Fibroblast of lung (primary cell): Measurements from ENCODE around the gene SYT8. TPM values are rescaled to one million over a fixed set of nuclear protein-coding genes. Genes with fewer than 3 reads are reported as not detected.

Experiments used
- DNase-seq, 2 donors: peaks; one replicate each; pipeline versions ENCODE4 v3.0.0 to v3.0.0-alpha.2; 2010; ENCODE audit warnings: low read depth in 2 of 2
- H2AFZ ChIP-seq: 2 replicates; pipeline ENCODE4 v1.5.1; 2012; ENCODE audit warnings: low read length, control low read depth, inconsistent platforms
- H3K27ac ChIP-seq: 2 replicates; pipeline ENCODE4 v1.5.1; 2011; ENCODE audit warnings: low read length, control low read depth; ENCODE audit not compliant: insufficient read depth
- H3K27me3 ChIP-seq: 2 replicates; pipeline ENCODE4 v1.5.1; 2011; ENCODE audit warnings: mild to moderate bottlenecking, low read length; ENCODE audit not compliant: control insufficient read depth, insufficient read depth
- H3K36me3 ChIP-seq: 2 replicates; pipeline ENCODE4 v1.5.1; 2011; ENCODE audit warnings: low read length; ENCODE audit not compliant: control insufficient read depth, insufficient read depth
- H3K4me1 ChIP-seq: 2 replicates; pipeline ENCODE4 v1.5.1; 2011; ENCODE audit warnings: low read length; ENCODE audit not compliant: control insufficient read depth, insufficient read depth; ENCODE audit errors: extremely low read depth
- H3K4me2 ChIP-seq: 2 replicates; pipeline ENCODE4 v1.5.1; 2011; ENCODE audit warnings: low read length, control low read depth; ENCODE audit not compliant: insufficient read depth; ENCODE audit errors: extremely low read depth
- H3K4me3 ChIP-seq, 4 experiments: fragments of 200-600 bp in 1 of 4; sonication (generic) in 1 of 4; replicated peaks in 1 of 4; 2 replicates each; pipeline ENCODE4 v1.5.1; 2011 to 2016; ENCODE audit warnings: low read length in 4 of 4, low read depth in 3 of 4, mild to moderate bottlenecking in 3 of 4, control low read depth in 2 of 4, inconsistent platforms in 1 of 4, mixed read lengths in 1 of 4; ENCODE audit not compliant: insufficient read depth in 1 of 4; ENCODE audit errors: control extremely low read depth in 1 of 4
- H3K79me2 ChIP-seq: 2 replicates; pipeline ENCODE4 v1.5.1; 2012; ENCODE audit warnings: mild to moderate bottlenecking, low read length, inconsistent platforms; ENCODE audit not compliant: control insufficient read depth, insufficient read depth
- H3K9ac ChIP-seq: 2 replicates; pipeline ENCODE4 v1.5.1; 2011; ENCODE audit warnings: mild to moderate bottlenecking, low read length, control low read depth; ENCODE audit not compliant: insufficient read depth
- H3K9me3 ChIP-seq: 2 replicates; pipeline ENCODE4 v1.5.1; 2012; ENCODE audit warnings: low read depth, low read length; ENCODE audit not compliant: control insufficient read depth, insufficient read depth
- H4K20me1 ChIP-seq: 2 replicates; pipeline ENCODE4 v1.5.1; 2011; ENCODE audit warnings: low read length; ENCODE audit not compliant: control insufficient read depth, insufficient read depth; ENCODE audit errors: extremely low read depth
- EZH2 ChIP-seq: IDR thresholded peaks from 2 replicates; pipeline ENCODE4 v1.5.1; 2012; ENCODE audit warnings: low read length, control low read depth, mild to moderate bottlenecking; ENCODE audit errors: missing control alignments
- polyA plus RNA-seq, 2 donors: library from polyadenylated mRNA; depleted of rRNA in 1 of 2; stranded (reverse) in 1 of 2; unstranded in 1 of 2; fragments of >200 nt; gene quantifications; 2 replicates each; pipeline ENCODE4 v1.2.1, GENCODE V29; 2011 to 2012; ENCODE audit warnings: missing spikeins in 1 of 2
- total RNA-seq: library from RNA; depleted of rRNA; stranded (reverse); fragments of >200 nt; gene quantifications from 2 replicates; pipeline ENCODE4 v1.2.1, GENCODE V29; 2014
- TF ChIP-seq, protein P1 (sequence below), 2 donors: IDR thresholded peaks in 1 of 2; conservative IDR thresholded peaks in 1 of 2; 1 replicate in 1 of 2; 2 replicates in 1 of 2; pipeline ENCODE4 v1.5.1; 2011 to 2012; ENCODE audit warnings: low read length in 2 of 2, control low read depth in 1 of 2, inconsistent platforms in 1 of 2, low read depth in 1 of 2, mild to moderate bottlenecking in 1 of 2

Gene SYT8
- total and polyA plus RNA-seq, 2 donors (not counting 1 experiment from before 2014, with no cell fraction given) = not detected

DNA sequence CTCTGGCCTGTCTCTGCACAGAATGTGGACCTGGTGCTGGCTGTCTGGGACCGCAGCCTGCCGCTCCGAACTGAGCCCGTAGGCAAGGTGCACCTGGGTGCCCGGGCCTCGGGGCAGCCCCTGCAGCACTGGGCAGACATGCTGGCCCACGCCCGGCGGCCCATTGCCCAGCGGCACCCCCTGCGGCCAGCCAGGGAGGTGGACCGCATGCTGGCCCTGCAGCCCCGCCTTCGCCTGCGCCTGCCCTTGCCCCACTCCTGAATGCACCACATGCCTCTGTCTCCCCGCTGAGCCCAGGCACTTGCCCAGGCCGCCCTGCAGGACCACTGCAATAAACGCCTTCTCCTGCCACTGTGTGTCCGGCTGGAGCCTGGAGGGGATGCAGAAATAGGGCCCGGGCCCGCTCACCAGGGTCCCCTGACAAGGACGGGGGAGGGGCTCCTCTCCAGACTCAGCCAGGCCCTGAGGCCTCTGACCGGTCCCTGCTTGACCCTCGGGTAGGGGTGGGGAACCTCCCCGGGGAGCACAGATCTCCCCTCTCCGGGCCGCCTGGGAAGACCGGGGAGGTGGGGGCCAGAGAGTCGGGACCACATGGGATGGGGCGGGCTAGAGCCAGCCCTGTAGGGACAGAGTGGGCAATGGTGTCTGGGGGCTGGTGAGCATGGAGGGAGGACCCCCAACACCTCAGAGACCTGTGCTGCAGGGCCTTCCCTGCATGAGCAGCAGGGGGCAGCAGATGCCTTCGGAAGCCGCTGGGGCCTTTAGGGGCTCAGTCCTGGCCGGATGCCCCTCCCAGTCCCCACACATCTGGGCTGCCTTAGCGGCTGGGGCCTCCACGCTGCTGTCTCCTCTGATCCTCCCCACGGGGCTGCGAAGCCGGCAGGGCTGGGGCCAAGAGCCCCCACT, 2.6 kb downstream of the SYT8 start:
- Histone ChIP-seq H2AFZ (no peak overlapping the region), H4K20me1 (no peaks in the 10 kb centered on the region)
- DNase-seq = peak; percentile 28 to 72

DNA sequence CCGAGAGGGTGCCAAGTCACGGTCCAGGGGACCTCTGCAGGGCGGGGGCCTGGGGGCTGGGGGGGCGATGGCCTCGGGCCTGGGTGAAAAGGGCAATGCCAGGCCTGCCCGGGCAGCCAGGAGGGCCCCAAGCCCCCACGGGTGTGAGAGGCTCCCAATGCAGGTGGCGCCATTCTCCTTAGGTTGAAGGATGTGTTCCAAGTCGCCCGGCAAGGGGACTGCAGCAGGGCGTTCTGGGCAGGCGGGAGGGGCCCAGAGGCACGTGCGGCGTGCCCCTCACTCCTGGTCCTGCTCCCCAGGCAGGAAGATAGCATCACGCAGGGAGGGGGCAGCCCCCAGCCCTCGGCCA, 3.3 kb downstream of the SYT8 start:
- no peaks in the 10 kb centered on the region for H3K36me3 ChIP-seq
- TF ChIP-seq, protein P1, sequence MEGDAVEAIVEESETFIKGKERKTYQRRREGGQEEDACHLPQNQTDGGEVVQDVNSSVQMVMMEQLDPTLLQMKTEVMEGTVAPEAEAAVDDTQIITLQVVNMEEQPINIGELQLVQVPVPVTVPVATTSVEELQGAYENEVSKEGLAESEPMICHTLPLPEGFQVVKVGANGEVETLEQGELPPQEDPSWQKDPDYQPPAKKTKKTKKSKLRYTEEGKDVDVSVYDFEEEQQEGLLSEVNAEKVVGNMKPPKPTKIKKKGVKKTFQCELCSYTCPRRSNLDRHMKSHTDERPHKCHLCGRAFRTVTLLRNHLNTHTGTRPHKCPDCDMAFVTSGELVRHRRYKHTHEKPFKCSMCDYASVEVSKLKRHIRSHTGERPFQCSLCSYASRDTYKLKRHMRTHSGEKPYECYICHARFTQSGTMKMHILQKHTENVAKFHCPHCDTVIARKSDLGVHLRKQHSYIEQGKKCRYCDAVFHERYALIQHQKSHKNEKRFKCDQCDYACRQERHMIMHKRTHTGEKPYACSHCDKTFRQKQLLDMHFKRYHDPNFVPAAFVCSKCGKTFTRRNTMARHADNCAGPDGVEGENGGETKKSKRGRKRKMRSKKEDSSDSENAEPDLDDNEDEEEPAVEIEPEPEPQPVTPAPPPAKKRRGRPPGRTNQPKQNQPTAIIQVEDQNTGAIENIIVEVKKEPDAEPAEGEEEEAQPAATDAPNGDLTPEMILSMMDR (conservative IDR thresholded peaks at IDR 0.05 in 1 of 2, IDR thresholded peaks at IDR 0.05 in 1 of 2; ENCODE audit: low read depth in 1 of 2, low read length in 2 of 2) = no peak
- no peak for TF ChIP-seq EZH2
- H2AFZ ChIP-seq = no peak overlapping the region
- no peaks in the 10 kb centered on the region for H3K27me3 ChIP-seq
- H3K4me1 ChIP-seq = no peaks in the 10 kb centered on the region
- no peaks in the 10 kb centered on the region for H3K79me2 ChIP-seq
- no peak overlapping the region for H3K27ac ChIP-seq
- H3K4me3 ChIP-seq = no peak overlapping the region
- no peaks in the 10 kb centered on the region for H3K9me3 ChIP-seq
- H3K9ac ChIP-seq = no peak overlapping the region
- no peaks in the 10 kb centered on the region for H4K20me1 ChIP-seq
- no peak for DNase-seq
- H3K4me2 ChIP-seq = no peak overlapping the region

More for the DNA sequence above, 2.6 kb downstream of the SYT8 start:
- no peaks in the 10 kb centered on the region for H3K79me2 ChIP-seq
- H3K4me1 ChIP-seq = no peaks in the 10 kb centered on the region
- no peaks in the 10 kb centered on the region for H3K36me3 ChIP-seq
- H3K9me3 ChIP-seq = no peaks in the 10 kb centered on the region
- no peak overlapping the region for H3K4me3 ChIP-seq
- H3K9ac ChIP-seq = no peak overlapping the region
- no peaks in the 10 kb centered on the region for H3K27me3 ChIP-seq
- H3K4me2 ChIP-seq = no peak overlapping the region
- H3K27ac ChIP-seq = no peak overlapping the region
- no peak for TF ChIP-seq EZH2
- TF ChIP-seq, protein P1 (conservative IDR thresholded peaks at IDR 0.05 in 1 of 2, IDR thresholded peaks at IDR 0.05 in 1 of 2; ENCODE audit: low read depth in 1 of 2, low read length in 2 of 2) = peak; percentile 80 to 92

DNA sequence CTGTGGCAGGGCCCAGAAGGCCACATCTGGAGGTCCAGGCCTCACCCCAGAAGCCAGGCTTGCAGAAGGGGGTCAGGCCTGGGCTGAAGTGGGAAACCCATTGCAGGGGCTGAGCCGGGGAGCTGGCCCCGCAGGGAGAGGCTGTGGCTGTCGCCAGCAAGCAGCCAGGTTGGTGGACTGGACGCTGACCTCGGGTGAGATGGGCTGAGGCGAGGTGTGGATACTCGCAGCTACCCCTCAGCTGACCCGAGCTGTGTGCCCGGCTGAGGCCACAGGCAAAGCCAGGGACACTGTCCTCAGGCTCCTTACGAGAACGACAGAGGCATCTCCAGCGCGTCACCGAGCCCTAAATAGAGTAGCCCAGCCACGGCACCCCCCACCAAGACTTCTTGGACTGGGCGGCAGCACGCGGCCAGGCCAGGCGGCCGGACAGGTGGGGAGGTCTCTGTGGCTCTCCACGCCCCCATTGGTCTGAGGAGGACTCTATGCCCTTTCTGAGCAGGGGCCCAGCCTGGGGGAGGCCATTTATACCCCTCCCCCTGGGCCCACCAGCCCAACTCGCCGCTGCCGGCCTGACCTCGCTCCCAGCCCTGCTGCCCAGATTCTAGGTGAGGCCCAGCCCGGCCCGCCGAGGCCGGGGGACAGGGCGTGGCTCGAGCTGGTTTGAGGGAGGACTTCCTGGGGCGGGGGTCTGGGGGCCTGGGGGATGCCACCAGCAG, 3.8 kb downstream of the SYT8 start, which contains the start of gene TNNI2:
Gene TNNI2 (plus strand): TSS at position 556 of the 719 bp plus-strand sequence. CDS start 716 bp downstream, outside the sequence.
- DNase-seq = no peak
- H2AFZ ChIP-seq = no peak within 1 kb of the TSS
- no peak within 1 kb of the TSS for H3K4me3 ChIP-seq
- no peaks in the 10 kb centered on the region for H3K36me3 ChIP-seq
- no peak within 1 kb of the TSS for H3K4me2 ChIP-seq
- H3K9me3 ChIP-seq = no peaks in the 10 kb centered on the region
- no peaks in the 10 kb centered on the region for H3K4me1 ChIP-seq
- H3K27me3 ChIP-seq = no peaks in the 10 kb centered on the region
- no peak within 1 kb of the TSS for H3K9ac ChIP-seq
- no peaks in the 10 kb centered on the region for H3K79me2 ChIP-seq
- H3K27ac ChIP-seq = no peak within 1 kb of the TSS
- no peak for TF ChIP-seq EZH2
- TF ChIP-seq, protein P1 (conservative IDR thresholded peaks at IDR 0.05 in 1 of 2, IDR thresholded peaks at IDR 0.05 in 1 of 2; ENCODE audit: low read depth in 1 of 2, low read length in 2 of 2) = no peak
- H4K20me1 ChIP-seq = no peaks in the 10 kb centered on the region
